SKM-1 (cell line): Measurements from ENCODE around the gene TMEM239.

Source experiments
- DNase-seq: peaks from one replicate; lab custom pipeline; 2025; ENCODE audit not compliant: unreplicated experiment; lab: John Stamatoyannopoulos, UW

The TMEM239 gene

DNA sequence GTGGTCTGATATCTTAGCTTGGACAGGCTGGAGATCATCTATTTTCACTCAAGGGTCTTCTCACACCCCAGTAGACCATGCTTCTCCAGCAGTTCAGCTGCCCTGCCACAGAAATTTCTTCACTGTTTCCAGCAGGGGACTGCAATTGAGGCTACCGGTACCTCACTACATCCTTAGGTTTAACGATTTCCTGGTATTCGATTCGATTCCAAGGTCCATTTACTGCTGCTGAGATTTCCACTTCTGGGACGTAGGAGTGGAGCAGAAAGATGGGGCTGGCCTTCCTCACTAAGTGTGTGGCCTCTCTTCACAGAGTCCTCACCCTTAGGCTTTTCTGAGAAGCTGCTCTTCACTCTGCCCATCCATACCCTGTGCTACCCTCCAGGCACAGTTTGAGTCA lies 30.5 kb downstream of the TMEM239 start:
- no peak for DNase-seq

- no peak for DNase-seq
These were observed 31.6 kb downstream of the TMEM239 start for GRCh38 chr20:2847802-2848201.

- DNase-seq = no peak
These were observed 33.4 kb downstream of the TMEM239 start for GRCh38 chr20:2849529-2849928.

- no peak for DNase-seq
These were observed 34.9 kb downstream of the TMEM239 start for GRCh38 chr20:2851086-2851485.

- DNase-seq = no peak
These were observed 42.4 kb downstream of the TMEM239 start for GRCh38 chr20:2858591-2858990.

GRCh38 chr20:2859330-2860121 lies 43.4 kb downstream of the TMEM239 start:
- no peak for DNase-seq

DNA sequence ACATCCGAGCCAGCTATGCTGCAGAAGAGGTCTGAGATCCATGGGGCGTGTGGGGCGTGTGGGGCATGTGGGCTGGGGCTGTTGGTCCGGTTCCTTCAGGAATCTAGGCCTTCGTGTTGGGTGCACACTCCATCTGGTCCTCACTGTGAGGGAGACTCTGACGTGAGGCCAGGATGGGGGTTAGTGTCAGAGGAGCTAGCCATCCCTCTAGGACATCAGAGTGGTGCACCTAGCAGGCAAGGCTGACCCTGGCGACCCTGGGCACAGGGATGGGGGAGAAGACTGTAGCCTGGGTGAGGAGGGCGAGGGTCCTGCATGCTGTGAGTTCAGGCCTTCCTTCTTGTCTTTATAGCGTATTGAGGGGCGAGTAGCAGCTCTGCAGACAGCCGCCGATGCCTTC lies 48.5 kb downstream of the TMEM239 start:
- DNase-seq = no peak

GRCh38 chr20:2865101-2865500 lies 48.9 kb downstream of the TMEM239 start:
- DNase-seq = no peak

DNA sequence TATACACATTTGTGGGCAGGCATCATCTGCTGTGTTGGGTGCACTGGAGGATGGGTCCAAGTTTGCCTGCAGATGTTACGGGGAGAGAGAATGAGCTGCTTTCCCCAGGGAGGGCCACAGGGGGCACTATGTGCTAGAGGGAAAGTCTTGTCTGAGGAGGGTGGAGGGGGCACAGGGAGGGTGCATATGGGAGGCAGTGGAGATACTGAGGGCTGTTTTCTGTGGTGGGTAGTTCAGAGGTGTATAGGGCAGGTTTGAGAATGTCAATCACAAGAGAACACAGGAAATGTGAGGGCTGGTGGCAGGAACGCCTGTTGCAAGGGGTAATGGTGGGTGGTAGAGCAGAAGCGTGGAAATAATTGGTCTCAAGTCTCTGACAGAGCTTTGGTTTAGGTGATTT lies 49.5 kb downstream of the TMEM239 start:
- no peak for DNase-seq

GRCh38 chr20:2866236-2866635 lies 50.1 kb downstream of the TMEM239 start:
- DNase-seq = no peak

DNA sequence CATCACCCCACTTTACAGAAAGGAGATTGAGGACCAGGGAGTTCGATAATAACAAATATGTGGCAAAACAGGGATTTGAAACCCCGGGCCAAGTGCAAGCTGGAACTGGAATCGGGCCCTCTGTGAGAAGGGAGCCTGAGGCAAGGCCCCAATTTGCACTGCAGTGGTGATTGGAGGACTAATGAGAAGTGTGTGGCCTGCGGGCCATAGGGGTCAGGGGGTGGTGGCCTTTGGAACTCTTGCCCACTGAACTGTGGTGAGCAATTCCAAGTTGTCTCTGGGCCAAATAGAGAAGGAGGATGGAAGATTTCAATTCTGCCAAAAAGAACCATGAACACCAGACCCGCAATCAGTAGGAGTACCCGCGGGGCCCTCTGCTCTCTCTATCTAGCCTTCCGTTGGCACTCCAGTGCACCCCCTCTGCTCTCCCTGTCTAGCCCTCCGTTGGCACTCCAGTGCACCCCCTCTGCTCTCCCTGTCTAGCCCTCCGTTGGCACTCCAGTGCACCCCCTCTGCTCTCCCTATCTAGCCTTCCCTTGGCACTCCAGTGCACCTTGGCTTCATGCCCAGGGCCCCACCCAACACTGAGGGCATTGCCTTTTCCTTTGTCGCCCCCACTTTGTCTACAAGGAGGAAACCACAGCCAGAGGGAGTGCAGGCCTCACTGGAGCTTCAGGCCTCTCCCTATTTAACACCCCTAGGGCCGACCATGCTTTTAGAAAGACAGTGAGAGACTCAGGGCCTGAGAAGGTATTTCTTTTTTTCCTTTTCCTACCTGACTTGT lies 51.1 kb downstream of the TMEM239 start:
- no peak for DNase-seq
